ENCODE measurements around the gene GFRA1. TPM values are rescaled to one million over a fixed set of nuclear protein-coding genes. Genes with fewer than 3 reads are reported as not detected.

Gene GFRA1
- polyA plus RNA-seq, 1 donor (not counting 4 experiments of a cell fraction or from before 2014, with no cell fraction given) = not detected

DNA sequence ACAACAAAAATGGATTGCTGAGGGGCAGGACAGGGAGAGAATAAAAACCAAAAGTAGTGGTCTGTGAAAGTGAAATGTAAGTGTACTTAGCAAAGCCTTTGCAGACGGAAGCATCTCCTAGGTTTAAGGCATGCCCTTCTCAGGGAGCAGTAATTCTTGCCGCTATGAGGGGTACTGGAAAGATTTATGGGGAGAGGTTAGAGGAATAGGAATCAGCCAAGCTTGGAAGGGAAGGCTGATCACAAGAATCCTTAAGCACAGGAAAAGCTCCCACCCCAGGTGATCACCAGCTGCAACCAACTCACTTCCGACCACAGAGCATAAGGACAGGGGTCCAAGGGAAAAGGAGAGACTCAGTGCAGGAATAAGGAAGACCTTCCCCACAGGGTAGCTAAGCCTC lies 10.3 kb downstream of the GFRA1 start:
- Histone ChIP-seq H3K27ac (ENCODE audit: control insufficient read depth, insufficient read depth, low read length) (no peak overlapping the region), H3K9me3 (ENCODE audit: control insufficient read depth, low read depth, low read length) (no peaks in the 10 kb centered on the region), H3K27me3 (ENCODE audit: control insufficient read depth, extremely low read depth, insufficient read depth, low read length) (no peaks in the 10 kb centered on the region), H3K4me2 (ENCODE audit: control insufficient read depth, extremely low read depth, insufficient read depth, low read depth, low read length) (no peak overlapping the region), H3K36me3 (ENCODE audit: control insufficient read depth in 2 of 2, extremely low read depth in 1 of 2, insufficient read depth in 2 of 2, low read length in 2 of 2) (no peaks in the 10 kb centered on the region), H3K4me3 (ENCODE audit: control insufficient read depth in 2 of 3, extremely low read depth in 1 of 3, insufficient read depth in 2 of 3, low read depth in 1 of 3, low read length in 3 of 3) (no peak overlapping the region), H3K9ac (ENCODE audit: control insufficient read depth, extremely low read depth, insufficient read depth, low read length) (no peak overlapping the region), H3K9me1 (ENCODE audit: control insufficient read depth, extremely low read depth, insufficient read depth, low read length) (no peaks in the 10 kb centered on the region), H3K4me1 (ENCODE audit: control insufficient read depth, extremely low read depth, insufficient read depth, low read length) (no peaks in the 10 kb centered on the region), H2AFZ (ENCODE audit: control insufficient read depth, low read length) (no peak overlapping the region), H4K20me1 (ENCODE audit: control insufficient read depth, extremely low read depth, insufficient read depth, low read length) (no peaks in the 10 kb centered on the region), H3K79me2 (ENCODE audit: control insufficient read depth, insufficient read depth, low read length) (no peaks in the 10 kb centered on the region)
- DNase-seq (ENCODE audit: low read depth, low spot score) (no peak), FAIRE-seq (no peak)
- dilution Hi-C loops (cut with MboI; ENCODE audit: extremely low pct_ligation_motif_present, low sequenced_read_pairs) = no loop called here
- TF ChIP-seq EZH2 (IDR thresholded peaks at IDR 0.05; ENCODE audit: low read length) = no peak
- no peak for TF ChIP-seq CTCF (optimal IDR thresholded peaks at IDR 0.05 in 1 of 3, IDR thresholded peaks at IDR 0.05 in 1 of 3, conservative IDR thresholded peaks at IDR 0.05 in 1 of 3; ENCODE audit: extremely low read depth in 1 of 3, insufficient read depth in 2 of 3, low read length in 3 of 3)

DNA sequence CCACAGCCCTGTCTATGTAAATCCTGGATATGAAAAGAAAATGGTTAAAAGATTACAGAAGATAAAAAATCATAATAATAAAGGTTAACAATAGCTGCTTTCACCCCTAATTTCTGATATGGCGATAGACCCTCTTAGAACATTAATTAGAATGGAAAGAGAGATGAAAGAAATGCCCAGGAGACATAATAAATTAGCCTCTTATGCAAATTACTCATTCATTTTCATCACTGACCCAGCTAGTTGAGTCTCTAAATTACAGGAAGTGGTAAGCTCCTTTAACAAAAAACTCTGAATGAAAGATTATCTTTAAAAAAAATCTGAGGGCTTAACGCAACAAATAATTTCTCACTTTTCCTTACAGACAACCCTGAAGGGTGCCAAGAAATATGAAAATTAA lies 12.4 kb downstream of the GFRA1 start:
- no peak for DNase-seq (ENCODE audit: low read depth, low spot score)
- Histone ChIP-seq H3K9ac (ENCODE audit: control insufficient read depth, extremely low read depth, insufficient read depth, low read length) (no peak overlapping the region), H3K4me3 (ENCODE audit: control insufficient read depth in 2 of 3, extremely low read depth in 1 of 3, insufficient read depth in 2 of 3, low read depth in 1 of 3, low read length in 3 of 3) (no peak overlapping the region), H3K4me1 (ENCODE audit: control insufficient read depth, extremely low read depth, insufficient read depth, low read length) (no peaks in the 10 kb centered on the region), H3K4me2 (ENCODE audit: control insufficient read depth, extremely low read depth, insufficient read depth, low read depth, low read length) (no peak overlapping the region), H2AFZ (ENCODE audit: control insufficient read depth, low read length) (no peak overlapping the region), H3K9me3 (ENCODE audit: control insufficient read depth, low read depth, low read length) (no peaks in the 10 kb centered on the region), H4K20me1 (ENCODE audit: control insufficient read depth, extremely low read depth, insufficient read depth, low read length) (no peaks in the 10 kb centered on the region), H3K36me3 (ENCODE audit: control insufficient read depth in 2 of 2, extremely low read depth in 1 of 2, insufficient read depth in 2 of 2, low read length in 2 of 2) (no peaks in the 10 kb centered on the region), H3K9me1 (ENCODE audit: control insufficient read depth, extremely low read depth, insufficient read depth, low read length) (no peaks in the 10 kb centered on the region), H3K27me3 (ENCODE audit: control insufficient read depth, extremely low read depth, insufficient read depth, low read length) (no peaks in the 10 kb centered on the region), H3K79me2 (ENCODE audit: control insufficient read depth, insufficient read depth, low read length) (no peaks in the 10 kb centered on the region), H3K27ac (ENCODE audit: control insufficient read depth, insufficient read depth, low read length) (no peak overlapping the region)
- dilution Hi-C loops (cut with MboI; ENCODE audit: extremely low pct_ligation_motif_present, low sequenced_read_pairs) = no loop called here
- no peak for FAIRE-seq
- no peak for TF ChIP-seq CTCF (optimal IDR thresholded peaks at IDR 0.05 in 1 of 3, IDR thresholded peaks at IDR 0.05 in 1 of 3, conservative IDR thresholded peaks at IDR 0.05 in 1 of 3; ENCODE audit: extremely low read depth in 1 of 3, insufficient read depth in 2 of 3, low read length in 3 of 3)
